HG02981 (cell line): ENCODE measurements around the gene TCF7L1.
"Not testable (repeated sequence)": the region's sequence is repeated elsewhere in the genome, so short reads cannot be mapped to it uniquely, and the experiment has no call there.

ENCODE experiments used
- ATAC-seq: cut with Tn5 transposase; IDR thresholded peaks from one replicate; pipeline ENCODE4 v1.9.1; 2021; ENCODE audit warnings: mild to moderate bottlenecking, moderate library complexity; ENCODE audit not compliant: unreplicated experiment

TCF7L1 gene

GRCh38 chr2:85181134-85181631 lies 48.0 kb downstream of the TCF7L1 start:
- no peak for ATAC-seq

GRCh38 chr2:85181844-85182456 lies 48.8 kb downstream of the TCF7L1 start:
- ATAC-seq, result no peak

DNA sequence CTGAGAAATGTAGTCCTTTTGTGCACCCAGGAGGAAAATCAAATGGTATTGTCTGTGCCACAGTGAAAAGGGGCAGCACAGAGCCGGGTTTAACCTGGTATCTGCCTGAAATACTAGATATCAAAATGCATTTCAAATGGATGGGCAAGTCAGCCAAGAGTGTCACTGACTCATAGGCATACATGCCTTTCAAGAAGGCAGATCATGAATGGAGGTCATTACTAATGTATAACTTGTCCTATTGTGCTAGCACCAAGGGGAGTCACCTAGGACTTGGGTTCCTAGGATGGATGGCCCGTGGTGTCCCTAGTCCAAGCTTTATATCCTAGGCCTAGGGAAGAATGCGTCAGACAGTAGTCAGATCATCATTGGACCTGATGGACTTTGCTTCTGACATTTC lies 49.9 kb downstream of the TCF7L1 start:
- no peak for ATAC-seq

GRCh38 chr2:85183479-85183878 lies 50.3 kb downstream of the TCF7L1 start:
- no peak for ATAC-seq

DNA sequence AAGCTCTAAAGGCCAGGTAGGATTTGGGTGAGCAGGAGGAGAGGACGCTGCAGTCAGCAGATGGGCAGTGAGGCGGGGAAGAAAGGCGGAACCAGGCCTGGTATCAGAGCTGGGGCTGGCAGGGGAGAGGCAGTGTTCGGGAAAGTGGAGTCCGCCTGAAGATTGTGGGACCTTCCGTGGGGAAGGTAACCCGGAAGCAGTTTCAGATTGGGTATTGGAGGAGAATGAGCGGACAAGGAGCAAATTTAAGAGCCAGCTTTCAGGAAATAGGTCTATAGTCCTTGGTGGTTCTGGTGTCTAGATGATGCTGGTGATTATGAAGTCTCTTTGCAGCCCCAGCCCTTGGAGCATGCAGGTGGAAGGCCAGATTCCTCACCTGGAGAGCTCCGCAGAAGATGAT lies 51.0 kb downstream of the TCF7L1 start:
- no peak for ATAC-seq

DNA sequence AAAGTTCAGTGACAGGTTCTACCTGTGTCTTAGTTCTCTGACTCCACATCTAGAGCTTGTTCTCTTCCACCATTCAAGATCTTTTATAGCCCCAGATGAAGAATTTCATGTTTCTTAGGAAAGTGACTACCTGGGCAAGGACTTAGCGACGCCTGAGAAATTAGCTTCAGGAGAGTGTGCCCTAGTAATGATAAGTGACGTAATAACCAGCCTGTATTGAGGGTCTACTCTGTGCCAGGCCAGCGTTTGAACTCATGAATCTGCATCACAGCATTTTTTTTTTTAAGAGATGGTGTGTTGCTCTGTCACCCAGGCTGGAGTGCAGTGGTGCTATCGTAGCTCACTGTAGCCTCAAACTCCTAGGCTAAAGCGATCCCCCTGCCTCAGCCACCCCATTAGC lies 51.8 kb downstream of the TCF7L1 start:
- no peak for ATAC-seq

DNA sequence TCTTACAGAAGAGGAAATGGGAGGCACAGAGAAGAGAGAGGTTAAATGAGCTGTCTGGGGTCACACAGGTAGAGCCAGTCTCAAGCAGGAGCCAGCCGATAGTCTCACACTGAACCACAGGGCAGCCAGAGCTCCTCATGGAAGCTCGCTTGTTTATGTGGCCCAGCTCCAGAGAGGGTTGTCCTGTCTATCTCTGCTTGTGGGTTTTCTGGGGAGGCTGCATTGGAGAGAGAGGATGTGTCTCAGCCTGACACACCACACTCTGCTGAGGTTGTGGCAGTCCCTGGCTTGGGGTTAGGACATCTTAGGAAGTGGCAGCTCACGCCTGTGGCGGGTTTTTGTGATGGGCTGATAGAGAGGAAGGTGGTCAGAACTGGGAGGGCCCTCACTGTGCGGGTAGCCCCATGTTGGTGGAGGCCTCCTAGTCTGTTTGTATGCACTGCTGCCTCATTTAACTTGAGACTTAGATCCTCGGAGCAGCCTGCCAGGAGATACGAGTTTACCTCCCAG lies 52.3 kb downstream of the TCF7L1 start:
- no peak for ATAC-seq

DNA sequence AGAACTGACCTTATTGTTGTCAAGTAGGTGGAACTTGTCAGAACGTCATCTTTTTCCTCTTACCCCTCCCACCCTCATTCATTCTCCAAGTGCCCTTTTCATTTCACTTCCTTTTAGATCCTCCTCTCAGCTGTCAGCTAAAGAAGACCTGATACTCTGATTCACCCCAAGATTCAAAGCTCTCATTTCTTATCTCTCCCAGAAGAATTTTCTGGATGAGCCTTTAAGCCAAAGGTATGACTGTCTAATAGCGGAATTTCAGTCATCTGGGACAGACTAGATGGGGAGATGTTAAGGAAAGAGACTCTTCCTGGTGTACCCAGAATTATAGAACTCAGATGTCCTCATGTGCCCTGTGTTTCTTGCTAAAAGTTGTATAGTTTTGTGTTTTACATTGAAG lies 53.9 kb downstream of the TCF7L1 start:
- no peak for ATAC-seq

- ATAC-seq, result no peak
Measured at GRCh38 chr2:85188852-85189251, 55.7 kb downstream of the TCF7L1 start.

- ATAC-seq, result no peak
Measured at GRCh38 chr2:85189606-85190270, 56.5 kb downstream of the TCF7L1 start.

DNA sequence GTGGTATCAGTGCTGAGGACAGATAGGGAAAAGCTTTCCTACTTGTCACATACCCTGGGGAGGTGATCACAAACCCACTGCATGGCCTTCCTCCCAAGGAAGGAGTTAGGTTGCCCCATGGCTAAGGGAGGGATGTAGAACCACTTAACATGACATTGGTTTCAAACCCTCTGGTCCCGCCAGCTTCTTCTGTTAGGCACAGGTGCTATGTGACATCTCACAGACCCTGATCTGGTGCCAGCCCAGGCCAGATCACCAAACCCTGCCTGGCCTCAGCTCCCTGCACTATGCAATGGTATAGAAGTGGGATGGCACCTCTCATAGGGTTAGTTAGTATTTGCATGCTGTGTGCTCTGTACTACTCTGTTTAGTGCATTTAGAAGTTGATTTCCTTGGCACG lies 58.0 kb downstream of the TCF7L1 start:
- no peak for ATAC-seq

DNA sequence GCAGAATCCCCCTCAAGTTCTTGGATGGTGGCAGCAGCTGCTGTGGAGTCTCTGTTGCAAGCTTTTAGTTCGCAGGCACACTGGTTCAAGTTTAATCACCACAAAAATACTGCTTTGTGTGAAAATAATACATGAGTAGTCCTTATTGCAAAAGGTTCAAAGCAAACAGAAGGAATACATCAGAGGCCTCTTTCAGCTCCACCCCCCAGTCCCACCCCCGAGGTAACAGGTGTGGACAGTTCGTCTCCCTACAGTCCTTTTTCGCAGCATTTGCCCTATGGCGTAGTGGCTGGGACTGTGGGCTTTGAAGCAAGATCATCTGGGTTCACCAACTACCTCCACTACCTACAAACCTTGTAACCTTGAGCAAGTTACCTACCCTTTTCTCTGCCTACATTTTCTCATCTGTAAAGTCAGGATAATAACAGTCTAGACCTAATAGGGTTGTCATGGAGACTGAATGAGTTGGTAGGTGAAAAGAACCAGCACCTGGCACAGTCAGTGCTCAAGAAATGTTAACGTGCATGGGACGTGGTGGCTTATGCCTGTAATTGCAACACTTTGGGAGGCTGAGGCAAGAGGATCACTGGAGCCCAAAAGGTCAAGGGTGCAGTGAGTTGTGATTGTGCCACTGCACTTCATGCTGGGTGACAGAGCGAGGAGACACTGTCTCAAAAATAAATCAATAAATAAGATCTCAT lies 61.7 kb downstream of the TCF7L1 start:
- ATAC-seq, result no peak

- no peak for ATAC-seq
Measured at GRCh38 chr2:85195956-85196355, 62.8 kb downstream of the TCF7L1 start.

- ATAC-seq, result no peak
Measured at GRCh38 chr2:85199698-85200097, 66.5 kb downstream of the TCF7L1 start.

GRCh38 chr2:85209887-85210286 lies 76.7 kb downstream of the TCF7L1 start:
- no peak for ATAC-seq

DNA sequence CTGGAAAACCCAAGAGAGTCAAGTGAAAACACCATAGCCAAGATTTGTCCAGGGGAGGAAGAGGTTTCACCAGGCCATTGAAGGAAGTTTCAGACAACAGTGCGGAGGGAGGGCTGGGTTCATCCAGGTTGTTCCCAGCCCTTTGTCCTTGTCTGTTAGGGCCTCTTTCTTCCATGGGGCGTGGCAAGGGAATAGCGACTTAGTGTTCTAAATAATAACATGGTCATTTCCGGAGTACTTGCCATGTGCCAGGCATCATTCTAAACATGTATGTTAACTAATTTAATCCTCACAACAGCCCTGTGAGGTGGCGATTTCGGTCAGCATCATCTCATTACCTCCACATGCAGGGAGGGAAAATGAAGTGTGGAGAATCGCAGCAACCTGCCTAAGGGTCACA lies 77.3 kb downstream of the TCF7L1 start:
- ATAC-seq, result no peak

DNA sequence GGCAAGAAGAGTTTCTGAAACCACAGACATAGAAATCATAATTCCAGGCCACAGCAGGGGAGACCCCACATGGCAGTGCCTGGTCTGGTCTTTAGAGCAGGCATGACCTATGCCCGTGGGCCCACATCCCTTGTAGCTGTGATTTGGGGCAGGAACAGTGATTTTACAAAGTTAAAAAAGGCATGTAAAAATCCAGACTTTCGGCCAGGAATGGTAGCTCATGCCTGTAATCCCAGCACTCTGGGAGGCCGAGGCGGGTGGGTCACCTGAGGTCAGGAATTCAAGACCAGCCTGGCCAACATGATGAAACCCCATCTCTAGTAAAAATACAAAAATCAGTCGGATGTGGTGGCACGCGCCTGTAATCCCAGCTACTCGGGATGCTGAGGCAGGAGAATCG lies 78.4 kb downstream of the TCF7L1 start:
- ATAC-seq, result not testable (repeated sequence)

DNA sequence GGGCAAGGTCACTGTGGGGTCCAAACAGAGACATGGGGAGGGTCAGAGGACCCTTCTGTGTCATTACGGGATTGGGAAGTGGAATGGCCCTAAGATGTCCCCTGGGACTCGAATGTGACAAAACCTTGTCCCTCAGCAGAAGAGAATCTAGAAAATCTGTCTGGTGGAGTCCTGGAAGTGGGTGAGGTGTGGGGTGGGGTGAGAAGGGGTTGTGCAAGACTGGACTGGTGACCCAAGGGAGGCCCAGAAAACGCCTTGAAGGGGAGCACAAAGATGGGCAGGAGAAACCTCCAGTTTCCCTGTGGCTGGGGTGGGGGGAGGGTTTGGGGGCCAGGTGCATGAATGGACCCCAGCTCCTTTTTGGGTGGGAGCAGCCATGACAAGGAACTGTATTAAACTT lies 79.6 kb downstream of the TCF7L1 start:
- no peak for ATAC-seq

GRCh38 chr2:85213404-85213803 lies 80.2 kb downstream of the TCF7L1 start:
- no peak for ATAC-seq

GRCh38 chr2:85213901-85214512 lies 80.8 kb downstream of the TCF7L1 start:
- ATAC-seq, result no peak

DNA sequence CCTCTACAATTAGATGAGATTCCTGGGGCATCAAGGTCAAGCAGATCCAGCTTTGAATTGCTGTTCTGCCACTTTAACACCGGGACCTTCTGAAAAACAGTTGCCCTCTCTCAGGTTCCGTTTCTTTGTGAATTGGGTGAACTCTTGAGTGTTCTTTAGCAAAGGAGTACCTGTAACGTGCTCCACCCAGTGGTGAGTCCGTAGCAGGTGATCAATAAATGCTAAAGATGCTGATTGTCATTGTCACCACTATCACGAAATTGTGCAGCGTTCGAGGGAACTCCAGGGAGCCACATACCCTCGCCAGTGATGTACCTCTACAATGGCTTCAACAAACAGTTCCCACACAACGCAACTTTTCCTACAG lies 81.9 kb downstream of the TCF7L1 start:
- no peak for ATAC-seq
